ENCODE measurements around the gene PIK3C2G. TPM values are rescaled to one million over a fixed set of nuclear protein-coding genes. Genes with fewer than 3 reads are reported as not detected.
A peak's percentile ranks its signal among the peaks of the same experiment; 100 is the strongest.
"Not testable (repeated sequence)": the region's sequence is repeated elsewhere in the genome, so short reads cannot be mapped to it uniquely, and the experiment has no call there.

The PIK3C2G gene
- total and polyA plus RNA-seq, 8 donors: 0.60 to 3.2 (median 1.5) TPM

DNA sequence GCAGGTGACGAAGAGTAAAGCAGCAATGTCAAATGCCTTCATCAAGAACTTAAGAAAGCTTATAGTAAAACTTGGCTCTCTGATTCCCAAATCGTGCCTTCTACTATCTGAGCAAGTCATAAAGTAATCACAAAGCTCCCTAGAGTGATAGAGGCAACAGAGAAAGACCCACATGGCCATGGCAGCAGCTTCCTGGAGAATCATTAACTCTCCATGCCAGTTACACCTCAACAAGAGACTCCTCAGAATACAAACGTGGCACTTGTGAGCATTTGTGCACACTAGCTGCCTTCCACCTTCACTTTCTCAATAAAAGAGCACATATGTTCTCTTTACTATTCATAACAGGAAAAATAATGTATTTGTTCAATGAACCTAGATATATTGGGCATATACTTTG is 428.5 kb downstream of the PIK3C2G start:
- H3K4me1 ChIP-seq: no peaks in the 10 kb centered on the region
- no peak overlapping the region for H3K27ac ChIP-seq
- H3K27me3 ChIP-seq: no peaks in the 10 kb centered on the region
- TF ChIP-seq CTCF (IDR thresholded peaks at IDR 0.05): no peak
- ATAC-seq: no peak
- no peaks in the 10 kb centered on the region for H3K9me3 ChIP-seq
- WGBS, 2 donors: 30 to 41% methylated on average over 3 of the region's 3 CpGs
- no peak overlapping the region for H3K4me3 ChIP-seq
- no peaks in the 10 kb centered on the region for H3K36me3 ChIP-seq
- intact Hi-C loops (cut with DNase I): no loop called here
- DNase-seq: no peak
- no peak for FAIRE-seq

DNA sequence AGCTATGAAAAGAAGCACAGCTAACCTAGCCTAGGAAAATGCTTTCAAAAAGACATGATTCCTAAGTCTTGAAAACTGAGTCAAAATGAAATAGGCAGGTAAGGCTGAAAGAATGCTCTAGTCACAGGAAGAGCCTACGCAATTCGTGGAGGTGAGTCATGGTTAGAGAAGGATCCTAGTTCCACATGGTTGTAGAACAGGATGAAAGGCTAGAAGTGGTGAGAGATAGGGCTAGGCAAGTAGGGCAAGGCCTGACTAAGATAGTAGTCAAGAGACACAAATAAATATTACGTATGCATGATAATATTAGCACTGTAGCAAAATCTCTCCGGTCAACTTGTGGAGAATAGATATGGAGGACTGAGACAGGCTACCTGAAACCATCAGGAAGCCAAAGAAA is 429.3 kb downstream of the PIK3C2G start:
- Histone ChIP-seq H3K9me3 (no peaks in the 10 kb centered on the region), H3K36me3 (no peaks in the 10 kb centered on the region), H3K27me3 (no peaks in the 10 kb centered on the region), H3K4me3 (no peak overlapping the region), H3K4me1 (no peaks in the 10 kb centered on the region), H3K27ac (no peak overlapping the region)
- no peak for TF ChIP-seq CTCF (IDR thresholded peaks at IDR 0.05)
- no peak for DNase-seq
- no peak for ATAC-seq
- FAIRE-seq: no peak
- intact Hi-C loops (cut with DNase I): no loop called here
- 77 to 89% methylated on average over 4 of the region's 4 CpGs for whole genome bisulfite sequencing, 2 donors

- DNase-seq; intact Hi-C loops (cut with DNase I); H3K36me3 ChIP-seq; H3K9me3 ChIP-seq; ATAC-seq; H3K4me1 ChIP-seq; H3K27ac ChIP-seq; FAIRE-seq; H3K27me3 ChIP-seq; H3K4me3 ChIP-seq: not testable (repeated sequence)
- WGBS, 2 donors: 81 to 83% methylated on average over 5 of the region's 5 CpGs
Measured at GRCh38 chr12:18693986-18694385, 432.7 kb downstream of the PIK3C2G start.

GRCh38 chr12:18696971-18697602 is 435.8 kb downstream of the PIK3C2G start:
- H3K27ac ChIP-seq: no peak overlapping the region
- H3K9me3 ChIP-seq: no peaks in the 10 kb centered on the region
- no peaks in the 10 kb centered on the region for H3K36me3 ChIP-seq
- FAIRE-seq (peak; percentile 20), DNase-seq (no peak), ATAC-seq (no peak)
- no peak overlapping the region for H3K4me3 ChIP-seq
- H3K27me3 ChIP-seq: no peaks in the 10 kb centered on the region
- intact Hi-C loops (cut with DNase I): no loop called here
- H3K4me1 ChIP-seq: no peaks in the 10 kb centered on the region
- TF ChIP-seq CTCF (IDR thresholded peaks at IDR 0.05): no peak

Other genes starting within 250 kb of the PIK3C2G start
- under 1 TPM in 5 of 6 donors, not detected in 1; 0.37 to 0.81 (median 0.67) TPM for gene RERGL, start 171.3 kb upstream of the PIK3C2G start, total RNA-seq
- 1 to 10 TPM; 3.3 to 7.7 TPM for gene RERGL, start 171.3 kb upstream of the PIK3C2G start, polyA plus RNA-seq

Data from pancreas (tissue), 10 donors.